Stimulated activated CD4-positive, alpha-beta T cell treated with anti-CD3 and anti-CD28 coated beads, Interleukin-2, amount 100 ng/mL, for 24 hours (primary cell): ENCODE measurements around the gene FBXO41.

Source experiments
- DNase-seq, 2 donors: peaks; one replicate each; pipeline ENCODE4 v3.0.0-alpha.2; 2020

The FBXO41 gene, protein sequence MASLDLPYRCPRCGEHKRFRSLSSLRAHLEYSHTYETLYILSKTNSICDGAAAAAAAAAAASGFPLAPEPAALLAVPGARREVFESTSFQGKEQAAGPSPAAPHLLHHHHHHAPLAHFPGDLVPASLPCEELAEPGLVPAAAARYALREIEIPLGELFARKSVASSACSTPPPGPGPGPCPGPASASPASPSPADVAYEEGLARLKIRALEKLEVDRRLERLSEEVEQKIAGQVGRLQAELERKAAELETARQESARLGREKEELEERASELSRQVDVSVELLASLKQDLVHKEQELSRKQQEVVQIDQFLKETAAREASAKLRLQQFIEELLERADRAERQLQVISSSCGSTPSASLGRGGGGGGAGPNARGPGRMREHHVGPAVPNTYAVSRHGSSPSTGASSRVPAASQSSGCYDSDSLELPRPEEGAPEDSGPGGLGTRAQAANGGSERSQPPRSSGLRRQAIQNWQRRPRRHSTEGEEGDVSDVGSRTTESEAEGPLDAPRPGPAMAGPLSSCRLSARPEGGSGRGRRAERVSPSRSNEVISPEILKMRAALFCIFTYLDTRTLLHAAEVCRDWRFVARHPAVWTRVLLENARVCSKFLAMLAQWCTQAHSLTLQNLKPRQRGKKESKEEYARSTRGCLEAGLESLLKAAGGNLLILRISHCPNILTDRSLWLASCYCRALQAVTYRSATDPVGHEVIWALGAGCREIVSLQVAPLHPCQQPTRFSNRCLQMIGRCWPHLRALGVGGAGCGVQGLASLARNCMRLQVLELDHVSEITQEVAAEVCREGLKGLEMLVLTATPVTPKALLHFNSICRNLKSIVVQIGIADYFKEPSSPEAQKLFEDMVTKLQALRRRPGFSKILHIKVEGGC

DNA sequence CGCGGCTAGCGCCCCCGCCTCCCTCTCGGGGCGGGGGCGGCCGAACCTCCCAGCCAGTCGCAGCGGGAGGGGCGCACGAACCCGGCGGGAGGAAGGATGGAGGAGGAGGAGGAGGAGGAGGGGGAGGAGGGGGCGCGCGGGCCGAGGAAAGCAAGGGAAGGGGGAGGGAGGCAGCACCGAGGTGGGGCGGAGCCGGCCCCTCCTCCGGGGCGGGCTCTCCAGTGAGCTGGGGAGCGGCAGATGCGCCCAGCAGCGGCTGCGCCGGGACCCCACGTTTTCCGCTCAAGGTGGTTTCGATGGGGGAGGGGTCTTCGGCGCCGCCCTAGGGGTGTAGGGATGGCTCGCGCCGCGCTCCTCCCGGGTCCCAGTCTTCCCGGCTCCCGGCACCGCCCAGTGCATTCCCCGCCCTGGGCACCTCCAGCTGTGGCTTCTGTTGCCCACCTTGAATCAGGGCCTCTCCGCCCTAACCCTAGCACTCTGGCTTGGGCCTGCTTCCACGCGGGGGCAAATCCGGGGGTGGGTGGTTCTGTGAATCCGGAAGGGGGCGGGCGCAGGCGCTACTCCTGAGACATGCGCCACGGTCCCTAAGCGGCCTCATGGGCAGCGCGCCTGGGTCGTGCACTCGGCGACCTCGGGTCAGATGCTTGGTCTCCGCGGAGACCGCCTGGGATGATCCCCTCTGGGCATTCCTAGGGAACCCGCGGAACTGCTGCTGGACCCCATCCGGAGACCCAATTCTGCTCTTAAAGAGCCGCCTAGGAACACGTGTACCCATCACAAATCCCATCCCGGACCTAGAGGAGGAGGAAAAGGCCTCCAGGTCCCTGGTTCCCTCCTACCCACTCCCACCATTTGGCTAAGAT, at the start of gene FBXO41:
Gene FBXO41 (minus strand): TSS at position 183 of the 863 bp plus-strand sequence. CDS start 14,848 bp downstream, outside the sequence.
- DNase-seq: peak; percentile 76 to 85

GRCh38 chr2:73334045-73334444, 49.8 kb upstream of the FBXO41 start:
- no peak for DNase-seq

DNA sequence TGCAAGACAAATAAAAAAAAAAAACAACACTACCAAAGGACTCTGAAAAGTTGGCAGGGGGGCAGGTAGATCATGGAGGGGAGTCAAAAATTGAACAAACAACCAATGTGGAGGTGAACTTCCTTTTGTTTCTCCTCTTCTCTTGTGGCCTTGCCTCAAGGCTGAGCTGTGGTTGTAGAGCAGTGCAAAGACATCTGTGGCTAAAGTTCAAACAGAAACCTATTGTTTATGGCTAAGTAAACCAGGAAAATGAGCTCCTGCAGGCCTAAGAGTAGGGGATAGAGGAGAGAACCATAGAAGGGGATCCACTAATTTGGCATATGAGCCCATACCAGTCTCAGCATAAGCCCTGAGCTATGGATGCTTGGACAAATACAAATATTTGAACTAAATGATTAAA, 49.3 kb upstream of the FBXO41 start:
- no peak for DNase-seq

DNA sequence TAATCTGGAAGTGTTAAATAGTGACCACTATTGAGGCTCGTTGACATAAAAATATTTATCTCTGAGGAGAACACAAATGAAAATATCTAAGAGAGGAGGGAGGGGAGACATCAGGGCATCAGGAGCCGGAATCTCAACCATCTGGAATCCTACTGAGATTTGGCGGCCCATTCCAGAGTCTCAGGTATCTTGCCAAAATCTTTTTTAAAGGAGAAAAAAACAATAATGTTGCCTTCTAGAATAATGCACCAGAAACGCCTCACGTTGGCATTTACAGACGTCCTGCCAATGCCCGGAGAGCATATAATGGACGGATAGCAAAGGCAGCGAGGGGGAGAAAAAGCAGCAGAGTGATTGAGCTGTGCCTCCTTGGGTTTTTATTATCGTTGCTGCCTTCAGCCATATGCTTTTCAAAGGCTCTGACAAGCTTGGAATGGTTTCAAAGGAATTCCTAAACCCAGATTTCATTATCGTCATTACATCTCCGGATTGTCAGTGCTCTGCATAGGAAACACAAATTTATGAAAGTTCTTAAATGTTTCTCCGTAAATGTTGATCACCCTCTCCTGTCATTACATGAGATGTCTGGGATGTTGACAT, 39.9 kb upstream of the FBXO41 start:
- no peak for DNase-seq

DNA sequence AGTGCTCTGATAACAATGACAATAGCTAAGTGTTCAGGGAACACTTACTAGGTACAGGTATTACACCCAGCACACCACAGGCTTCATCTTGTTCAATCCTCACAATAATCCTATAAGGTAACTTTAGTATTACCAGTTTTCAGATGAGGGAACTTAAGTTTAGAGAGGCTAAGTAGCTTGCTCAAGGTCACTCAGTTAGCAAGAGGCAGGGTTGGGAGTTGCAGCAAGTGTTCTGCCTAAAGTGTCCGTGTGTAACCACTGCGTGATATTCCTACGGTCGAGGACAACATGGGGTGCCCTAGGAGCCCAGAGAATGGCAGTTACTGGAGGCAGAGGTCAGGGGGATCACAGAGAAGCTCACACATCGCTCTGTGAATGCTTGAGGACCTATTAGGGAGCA, 39.3 kb upstream of the FBXO41 start:
- no peak for DNase-seq

DNA sequence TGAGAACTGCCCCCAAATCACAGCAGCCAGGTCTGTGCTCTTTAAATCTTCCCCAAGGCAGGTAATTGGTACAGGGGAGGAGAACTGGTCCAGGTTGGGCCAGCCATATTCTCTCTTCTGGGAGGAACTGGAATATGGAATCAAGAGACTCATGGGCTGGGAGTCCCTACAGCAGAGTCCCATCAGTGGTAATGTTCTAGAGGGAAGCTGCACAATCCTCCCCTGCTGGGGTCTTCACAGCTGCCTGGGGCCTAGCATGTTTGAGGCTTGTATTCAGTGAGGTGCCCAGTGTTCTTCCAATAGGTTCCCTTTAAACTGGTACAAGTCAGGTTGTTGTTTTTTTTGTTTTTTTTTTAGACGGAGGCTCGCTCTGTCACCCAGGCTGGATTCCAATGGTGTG, 30.2 kb upstream of the FBXO41 start:
- DNase-seq: no peak

DNA sequence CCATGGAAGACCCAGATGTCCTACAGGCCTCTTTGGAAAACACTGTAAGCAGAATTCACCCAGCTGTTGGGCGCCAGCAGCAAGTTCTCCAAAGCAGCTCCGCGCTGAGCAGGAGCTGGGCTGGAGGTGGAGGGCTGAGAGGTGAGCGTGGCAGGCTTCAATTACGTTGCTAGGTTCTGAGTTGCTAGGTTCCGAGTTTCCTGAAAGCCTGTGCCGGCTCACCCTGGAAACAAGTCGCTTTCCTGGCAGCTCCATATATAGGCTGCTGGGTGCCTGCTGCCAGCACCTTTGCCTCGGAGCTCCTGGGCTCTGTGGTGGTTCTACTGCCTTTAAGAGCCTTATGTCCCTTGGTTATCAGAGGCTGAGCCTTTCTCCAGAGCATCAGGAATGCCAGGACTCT, 23.4 kb upstream of the FBXO41 start:
- DNase-seq: no peak

DNA sequence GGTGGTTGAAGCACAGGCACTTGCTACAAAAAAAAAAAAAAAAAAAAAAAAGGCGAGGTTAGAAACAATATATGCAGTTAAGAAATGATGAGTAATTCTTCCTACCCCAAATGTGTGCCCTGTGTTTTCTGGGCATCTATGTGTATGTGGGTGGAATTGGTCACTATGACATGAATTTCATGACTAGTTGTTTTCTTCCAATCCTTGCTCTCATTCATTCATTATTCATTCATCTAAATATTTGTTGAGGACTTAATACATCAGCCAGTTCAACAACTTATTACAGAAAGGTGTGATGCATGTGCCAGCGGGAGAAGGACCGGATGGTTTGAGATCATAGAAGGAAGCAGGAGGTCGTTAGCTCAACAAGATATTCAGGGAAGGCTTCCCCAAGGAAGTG, 17.4 kb upstream of the FBXO41 start:
- no peak for DNase-seq

GRCh38 chr2:73300926-73301325, 16.6 kb upstream of the FBXO41 start:
- DNase-seq: no peak

GRCh38 chr2:73297586-73297985, 13.3 kb upstream of the FBXO41 start:
- no peak for DNase-seq

GRCh38 chr2:73297151-73297559, 12.9 kb upstream of the FBXO41 start:
- no peak for DNase-seq

GRCh38 chr2:73295751-73296400, 11.6 kb upstream of the FBXO41 start:
- DNase-seq: no peak

DNA sequence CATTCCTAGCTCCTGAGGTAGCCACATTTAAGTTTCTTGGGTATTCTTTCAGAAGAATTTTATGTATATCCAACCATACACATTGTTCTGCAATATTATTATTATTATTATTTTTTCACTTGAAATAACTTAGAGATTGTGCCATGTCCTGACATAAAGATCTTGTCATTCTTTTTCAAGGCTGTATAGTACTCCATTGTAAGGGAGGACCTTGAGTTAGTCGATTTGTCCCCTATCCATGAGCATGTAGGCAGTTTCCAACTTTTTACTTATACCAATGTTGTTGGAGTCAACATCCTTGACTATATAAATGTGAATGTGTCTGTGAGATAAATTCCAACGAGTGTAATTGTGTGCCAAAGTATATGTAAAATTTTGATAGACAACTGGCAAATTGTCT, 10.0 kb upstream of the FBXO41 start:
- DNase-seq: no peak

- DNase-seq: peak; percentile 90
These were observed 9.4 kb upstream of the FBXO41 start, which contains the start of gene EGR4 for GRCh38 chr2:73293534-73294171. Gene EGR4 (minus strand): TSS chr2:73293548. CDS start chr2:73293317, 231 bp downstream.

- DNase-seq: peak in 1 of 2 donors; percentile 20
These were observed 8.7 kb upstream of the FBXO41 start for GRCh38 chr2:73292906-73293533.

GRCh38 chr2:73292316-73292905, 8.1 kb upstream of the FBXO41 start:
- peak in 1 of 2 donors; percentile 15 for DNase-seq

- DNase-seq: peak in 1 of 2 donors; percentile 20
These were observed 7.4 kb upstream of the FBXO41 start for GRCh38 chr2:73291461-73292315.

DNA sequence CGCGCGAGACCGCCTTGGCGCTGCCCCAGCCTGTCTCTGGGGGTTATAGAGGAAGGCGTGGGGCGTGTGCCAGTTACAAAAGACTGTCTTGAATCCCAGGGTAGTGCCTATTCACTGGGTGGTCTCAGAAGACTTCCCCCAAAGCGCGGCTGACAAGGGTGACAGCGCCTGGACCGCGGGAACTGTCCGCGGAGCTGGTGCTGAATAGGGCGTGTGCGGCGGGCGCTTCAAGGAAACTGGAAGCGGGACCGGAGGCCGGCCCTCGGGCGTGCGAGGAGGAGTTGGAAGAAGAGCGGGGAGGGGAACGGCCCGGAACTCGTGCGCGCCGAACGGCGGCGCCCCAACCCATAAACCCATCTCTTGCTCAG, 6.8 kb upstream of the FBXO41 start:
- DNase-seq: peak; percentile 65 to 72
